Measurements from ENCODE around the gene EMID1. TPM values are rescaled to one million over a fixed set of nuclear protein-coding genes. Genes with fewer than 3 reads are reported as not detected.
A peak's percentile ranks its signal among the peaks of the same experiment; 100 is the strongest.

The EMID1 gene
- total RNA-seq, 1 donor from 2014 or later, result 0.64 TPM

DNA sequence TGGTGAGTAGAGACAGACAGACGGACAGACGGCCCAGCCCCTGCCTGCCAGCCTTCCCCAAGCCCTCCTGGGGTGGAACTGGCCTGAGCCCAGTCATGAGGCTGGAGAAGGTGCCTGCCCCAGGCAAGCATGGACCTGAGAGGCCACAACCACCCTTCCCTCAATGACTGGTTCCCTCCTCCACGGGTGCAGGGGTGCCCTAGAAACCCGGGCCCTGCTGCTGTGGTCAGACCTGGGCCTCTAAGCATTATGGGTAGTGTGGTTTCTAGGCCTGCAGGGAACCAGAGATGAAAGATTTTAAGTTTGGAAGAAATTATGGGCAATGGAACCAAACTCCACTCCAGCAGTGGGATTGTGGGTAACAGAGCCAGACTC lies 48.6 kb downstream of the EMID1 start:
- intact Hi-C loops (cut with DNase I), result no loop called here
- Histone ChIP-seq H3K27ac (no peak overlapping the region), H3K27me3 (no peaks in the 10 kb centered on the region), H3K4me3 (no peak overlapping the region), H3K36me3 (no peaks in the 10 kb centered on the region), H3K9me3 (no peaks in the 10 kb centered on the region), H3K4me1 (no peaks in the 10 kb centered on the region)
- peak in 1 of 2 donors; percentile 25 for DNase-seq (ENCODE audit: low spot score in 2 of 2)
- TF ChIP-seq, protein P1, sequence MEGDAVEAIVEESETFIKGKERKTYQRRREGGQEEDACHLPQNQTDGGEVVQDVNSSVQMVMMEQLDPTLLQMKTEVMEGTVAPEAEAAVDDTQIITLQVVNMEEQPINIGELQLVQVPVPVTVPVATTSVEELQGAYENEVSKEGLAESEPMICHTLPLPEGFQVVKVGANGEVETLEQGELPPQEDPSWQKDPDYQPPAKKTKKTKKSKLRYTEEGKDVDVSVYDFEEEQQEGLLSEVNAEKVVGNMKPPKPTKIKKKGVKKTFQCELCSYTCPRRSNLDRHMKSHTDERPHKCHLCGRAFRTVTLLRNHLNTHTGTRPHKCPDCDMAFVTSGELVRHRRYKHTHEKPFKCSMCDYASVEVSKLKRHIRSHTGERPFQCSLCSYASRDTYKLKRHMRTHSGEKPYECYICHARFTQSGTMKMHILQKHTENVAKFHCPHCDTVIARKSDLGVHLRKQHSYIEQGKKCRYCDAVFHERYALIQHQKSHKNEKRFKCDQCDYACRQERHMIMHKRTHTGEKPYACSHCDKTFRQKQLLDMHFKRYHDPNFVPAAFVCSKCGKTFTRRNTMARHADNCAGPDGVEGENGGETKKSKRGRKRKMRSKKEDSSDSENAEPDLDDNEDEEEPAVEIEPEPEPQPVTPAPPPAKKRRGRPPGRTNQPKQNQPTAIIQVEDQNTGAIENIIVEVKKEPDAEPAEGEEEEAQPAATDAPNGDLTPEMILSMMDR (IDR thresholded peaks at IDR 0.05), result no peak

DNA sequence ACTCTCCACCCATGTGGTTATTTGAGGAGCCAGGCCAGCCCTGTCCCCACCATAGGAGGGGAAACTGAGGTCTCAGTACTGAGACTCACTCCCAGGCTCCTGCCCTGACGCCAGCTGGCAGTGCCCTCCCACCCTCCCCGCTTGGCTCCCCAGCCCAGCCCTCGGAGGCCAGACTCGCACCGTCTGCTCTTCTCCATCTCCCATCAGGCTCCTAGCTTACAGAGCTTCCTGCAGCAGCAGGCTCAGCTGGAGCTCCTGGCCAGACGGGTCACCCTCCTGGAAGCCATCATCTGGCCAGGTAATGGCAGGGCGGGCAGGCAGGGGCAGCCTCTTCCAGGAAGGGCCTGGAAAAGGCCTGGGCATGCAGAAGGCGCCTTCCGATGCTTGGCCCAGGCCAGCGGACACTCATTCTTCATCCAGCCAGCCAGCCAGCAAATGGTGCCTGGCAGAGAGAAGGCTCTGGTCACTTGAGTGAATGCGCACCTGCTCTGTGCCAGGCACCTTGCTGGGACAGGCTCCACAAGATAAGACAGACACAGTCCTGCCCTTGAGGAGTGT lies 49.4 kb downstream of the EMID1 start:
- TF ChIP-seq, protein P1 (IDR thresholded peaks at IDR 0.05), result no peak
- intact Hi-C loops (cut with DNase I), result no loop called here
- DNase-seq (ENCODE audit: low spot score in 2 of 2), result no peak

DNA sequence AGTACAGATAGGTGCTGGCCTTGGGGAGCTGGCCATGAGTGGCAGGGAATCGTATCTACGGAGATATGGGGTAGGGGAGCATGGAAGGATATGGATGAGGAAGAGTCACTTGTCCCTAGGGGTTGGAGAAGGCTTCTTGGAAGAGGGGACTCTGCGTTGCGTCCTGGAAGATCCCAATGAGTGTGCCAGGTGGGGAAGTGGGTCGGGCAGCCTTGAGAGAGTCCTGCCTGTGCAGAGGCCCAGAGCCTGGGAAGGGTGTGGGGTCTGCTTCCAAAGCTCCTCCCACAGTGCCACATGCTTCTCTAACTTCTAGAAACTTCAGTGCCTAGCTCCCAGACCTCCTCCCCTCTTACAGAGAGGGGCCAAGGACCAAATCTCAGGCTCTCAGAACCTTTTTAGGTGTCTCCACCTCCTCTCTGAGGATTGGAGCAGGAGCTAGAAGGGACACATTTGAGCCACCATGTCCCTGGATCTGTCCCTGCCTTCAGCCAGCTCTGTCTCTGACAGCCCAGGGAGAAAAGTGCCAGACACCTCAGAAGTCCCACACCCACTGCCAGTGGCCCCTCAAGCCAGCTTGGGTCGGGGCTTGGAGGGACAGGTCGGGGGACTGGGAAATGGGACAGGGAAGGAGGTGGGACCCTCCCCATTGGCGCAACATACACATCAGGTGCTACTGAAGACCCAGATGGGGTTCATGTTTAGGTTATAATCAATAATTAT lies 51.1 kb downstream of the EMID1 start:
- peaks cover 0 to 7% of the 10 kb centered on the region in 2 donors for H3K36me3 ChIP-seq

More for the DNA sequence above, 49.4 kb downstream of the EMID1 start:
- no peaks in the 10 kb centered on the region for H3K4me1 ChIP-seq
- no peak overlapping the region for H3K27ac ChIP-seq
- H3K9me3 ChIP-seq, result no peaks in the 10 kb centered on the region
- no peaks in the 10 kb centered on the region for H3K36me3 ChIP-seq
- no peaks in the 10 kb centered on the region for H3K27me3 ChIP-seq
- no peak overlapping the region for H3K4me3 ChIP-seq

DNA sequence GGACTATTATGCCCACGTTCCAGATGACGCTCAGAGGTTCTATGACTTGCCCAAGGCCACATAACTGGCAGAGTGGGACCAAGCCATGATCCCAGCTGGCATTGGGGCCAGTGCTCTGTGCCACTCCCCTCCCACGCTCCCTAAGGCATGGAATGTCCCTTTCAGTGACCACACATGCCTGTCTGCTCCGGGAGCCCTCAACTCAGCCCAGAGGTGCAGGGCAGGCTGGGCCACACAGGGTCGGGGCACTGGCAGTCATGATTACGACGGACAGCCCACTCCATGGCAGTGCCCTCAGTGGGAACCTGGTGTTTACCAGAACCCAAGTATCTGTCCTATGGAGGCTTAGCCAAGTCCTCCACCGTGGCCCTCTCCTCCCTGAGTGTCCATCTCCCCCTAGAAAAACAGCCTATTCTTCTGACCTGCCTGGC lies 52.1 kb downstream of the EMID1 start:
- no peak for DNase-seq (ENCODE audit: low spot score in 2 of 2)
- Histone ChIP-seq H3K4me1 (no peaks in the 10 kb centered on the region), H3K27me3 (no peaks in the 10 kb centered on the region), H3K36me3 (peaks cover 0 to 7% of the 10 kb centered on the region in 2 donors), H3K4me3 (no peak overlapping the region), H3K9me3 (no peaks in the 10 kb centered on the region), H3K27ac (no peak overlapping the region)
- intact Hi-C loops (cut with DNase I), result no loop called here
- TF ChIP-seq, protein P1 (IDR thresholded peaks at IDR 0.05), result no peak

More for the DNA sequence above, 51.1 kb downstream of the EMID1 start:
- no peaks in the 10 kb centered on the region for H3K9me3 ChIP-seq
- TF ChIP-seq, protein P1 (IDR thresholded peaks at IDR 0.05), result no peak
- DNase-seq (ENCODE audit: low spot score in 2 of 2), result no peak
- H3K27ac ChIP-seq, result no peak overlapping the region
- no peak overlapping the region for H3K4me3 ChIP-seq
- intact Hi-C loops (cut with DNase I), result no loop called here
- H3K27me3 ChIP-seq, result no peaks in the 10 kb centered on the region
- no peaks in the 10 kb centered on the region for H3K4me1 ChIP-seq

DNA sequence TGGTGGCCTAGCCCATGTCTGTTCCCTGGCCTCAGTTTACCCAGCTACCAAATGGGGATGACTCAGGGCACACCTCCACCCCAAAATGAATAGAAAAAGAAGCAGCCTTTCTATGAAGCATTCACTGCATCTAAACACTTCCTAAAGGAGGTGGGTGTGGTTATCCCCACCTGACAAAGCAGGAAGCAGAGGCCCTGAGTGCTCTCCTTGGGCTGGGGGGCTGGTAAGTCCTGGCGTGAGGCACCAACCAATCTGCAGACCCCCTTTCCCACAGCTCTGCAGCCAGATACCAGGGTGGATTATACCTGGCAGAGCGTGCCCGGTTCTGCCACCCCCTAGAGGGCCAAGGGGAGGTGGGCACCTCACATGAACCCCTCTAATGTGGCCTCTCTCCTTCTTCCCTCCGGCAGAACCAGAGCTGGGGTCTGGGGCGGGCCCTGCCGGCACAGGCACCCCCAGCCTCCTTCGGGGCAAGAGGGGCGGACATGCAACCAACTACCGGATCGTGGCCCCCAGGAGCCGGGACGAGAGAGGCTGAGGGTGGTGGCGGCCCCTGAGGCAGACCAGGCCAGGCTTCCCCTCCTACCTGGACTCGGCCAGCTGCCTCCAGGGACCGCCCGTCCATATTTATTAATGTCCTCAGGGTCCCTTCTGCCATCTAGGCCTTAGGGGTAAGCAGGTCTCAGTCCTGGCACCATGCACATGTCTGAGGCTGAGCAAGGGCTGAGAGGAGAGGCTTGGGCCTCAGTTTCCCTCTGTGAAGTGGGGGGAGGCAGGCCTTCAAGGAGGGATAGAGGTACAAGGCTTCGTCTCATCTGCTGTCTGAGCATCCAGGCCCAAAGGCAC lies 52.9 kb downstream of the EMID1 start:
- TF ChIP-seq, protein P1 (IDR thresholded peaks at IDR 0.05), result no peak
- DNase-seq (ENCODE audit: low spot score in 2 of 2), result no peak
- intact Hi-C loops (cut with DNase I), result no loop called here

More for the DNA sequence above, 52.9 kb downstream of the EMID1 start:
- Histone ChIP-seq H3K27me3 (no peaks in the 10 kb centered on the region), H3K36me3 (peaks cover 0 to 8% of the 10 kb centered on the region in 2 donors), H3K9me3 (no peaks in the 10 kb centered on the region), H3K27ac (no peak overlapping the region), H3K4me3 (no peak overlapping the region), H3K4me1 (no peaks in the 10 kb centered on the region)
